Measurements from ENCODE around the gene CROCC. TPM values are rescaled to one million over a fixed set of nuclear protein-coding genes. Genes with fewer than 3 reads are reported as not detected.
"Not testable (repeated sequence)": the region's sequence is repeated elsewhere in the genome, so short reads cannot be mapped to it uniquely, and the experiment has no call there.

CROCC gene, protein sequence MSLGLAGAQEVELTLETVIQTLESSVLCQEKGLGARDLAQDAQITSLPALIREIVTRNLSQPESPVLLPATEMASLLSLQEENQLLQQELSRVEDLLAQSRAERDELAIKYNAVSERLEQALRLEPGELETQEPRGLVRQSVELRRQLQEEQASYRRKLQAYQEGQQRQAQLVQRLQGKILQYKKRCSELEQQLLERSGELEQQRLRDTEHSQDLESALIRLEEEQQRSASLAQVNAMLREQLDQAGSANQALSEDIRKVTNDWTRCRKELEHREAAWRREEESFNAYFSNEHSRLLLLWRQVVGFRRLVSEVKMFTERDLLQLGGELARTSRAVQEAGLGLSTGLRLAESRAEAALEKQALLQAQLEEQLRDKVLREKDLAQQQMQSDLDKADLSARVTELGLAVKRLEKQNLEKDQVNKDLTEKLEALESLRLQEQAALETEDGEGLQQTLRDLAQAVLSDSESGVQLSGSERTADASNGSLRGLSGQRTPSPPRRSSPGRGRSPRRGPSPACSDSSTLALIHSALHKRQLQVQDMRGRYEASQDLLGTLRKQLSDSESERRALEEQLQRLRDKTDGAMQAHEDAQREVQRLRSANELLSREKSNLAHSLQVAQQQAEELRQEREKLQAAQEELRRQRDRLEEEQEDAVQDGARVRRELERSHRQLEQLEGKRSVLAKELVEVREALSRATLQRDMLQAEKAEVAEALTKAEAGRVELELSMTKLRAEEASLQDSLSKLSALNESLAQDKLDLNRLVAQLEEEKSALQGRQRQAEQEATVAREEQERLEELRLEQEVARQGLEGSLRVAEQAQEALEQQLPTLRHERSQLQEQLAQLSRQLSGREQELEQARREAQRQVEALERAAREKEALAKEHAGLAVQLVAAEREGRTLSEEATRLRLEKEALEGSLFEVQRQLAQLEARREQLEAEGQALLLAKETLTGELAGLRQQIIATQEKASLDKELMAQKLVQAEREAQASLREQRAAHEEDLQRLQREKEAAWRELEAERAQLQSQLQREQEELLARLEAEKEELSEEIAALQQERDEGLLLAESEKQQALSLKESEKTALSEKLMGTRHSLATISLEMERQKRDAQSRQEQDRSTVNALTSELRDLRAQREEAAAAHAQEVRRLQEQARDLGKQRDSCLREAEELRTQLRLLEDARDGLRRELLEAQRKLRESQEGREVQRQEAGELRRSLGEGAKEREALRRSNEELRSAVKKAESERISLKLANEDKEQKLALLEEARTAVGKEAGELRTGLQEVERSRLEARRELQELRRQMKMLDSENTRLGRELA (N-terminal part only)
- 10.2 and 14.2 TPM in 2 replicates for polyA plus RNA-seq (2014; cell fraction: cytosol; rRNA removed)
- 85.4 and 91.9 TPM in 2 replicates for polyA plus RNA-seq (2014; cell fraction: nucleus; rRNA removed)

DNA sequence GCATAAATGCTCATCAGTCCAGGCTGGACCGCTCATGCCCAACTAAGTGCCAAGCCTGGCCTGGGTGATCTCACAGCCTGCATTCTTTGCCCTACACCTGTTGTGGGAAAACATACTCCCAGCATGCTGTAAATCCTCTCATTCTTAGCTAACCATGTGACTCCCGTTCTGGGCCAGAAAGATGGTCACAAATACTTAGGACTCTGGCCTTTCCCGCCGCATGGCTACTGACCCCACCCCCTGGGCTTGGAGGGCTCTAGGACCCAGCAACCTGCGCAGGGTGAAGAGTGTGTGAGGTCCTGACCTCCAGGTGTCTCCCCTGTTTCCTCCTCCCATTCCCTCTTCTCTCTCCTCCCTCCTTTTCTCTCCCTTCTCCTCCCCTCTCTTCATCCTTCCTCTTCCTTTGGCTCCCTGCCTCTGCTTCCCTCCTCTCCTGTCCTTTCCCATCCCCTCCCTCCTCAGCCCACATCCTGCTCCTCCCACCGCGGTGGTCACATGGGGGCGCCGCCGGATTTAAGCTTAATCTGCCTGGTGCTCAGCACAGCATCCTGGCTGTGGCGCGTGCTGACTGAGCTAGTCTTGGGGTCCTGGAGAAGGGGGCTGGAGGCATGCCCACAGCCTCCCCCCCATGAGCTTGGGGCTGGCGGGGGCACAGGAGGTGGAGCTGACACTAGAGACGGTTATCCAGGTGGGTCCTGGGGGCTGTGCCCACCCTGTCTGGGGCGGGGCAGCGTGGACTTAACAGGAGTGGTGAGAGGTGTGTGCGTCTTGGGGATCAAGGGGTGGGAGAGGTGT, at the start of gene CROCC:
Gene CROCC, plus strand, starts transcription at position 541 of the 795 bp plus-strand sequence. Its CDS starts 88 bp downstream, at position 629.
- peak; percentile 82 for DNase-seq (ENCODE audit: low spot score)

DNA sequence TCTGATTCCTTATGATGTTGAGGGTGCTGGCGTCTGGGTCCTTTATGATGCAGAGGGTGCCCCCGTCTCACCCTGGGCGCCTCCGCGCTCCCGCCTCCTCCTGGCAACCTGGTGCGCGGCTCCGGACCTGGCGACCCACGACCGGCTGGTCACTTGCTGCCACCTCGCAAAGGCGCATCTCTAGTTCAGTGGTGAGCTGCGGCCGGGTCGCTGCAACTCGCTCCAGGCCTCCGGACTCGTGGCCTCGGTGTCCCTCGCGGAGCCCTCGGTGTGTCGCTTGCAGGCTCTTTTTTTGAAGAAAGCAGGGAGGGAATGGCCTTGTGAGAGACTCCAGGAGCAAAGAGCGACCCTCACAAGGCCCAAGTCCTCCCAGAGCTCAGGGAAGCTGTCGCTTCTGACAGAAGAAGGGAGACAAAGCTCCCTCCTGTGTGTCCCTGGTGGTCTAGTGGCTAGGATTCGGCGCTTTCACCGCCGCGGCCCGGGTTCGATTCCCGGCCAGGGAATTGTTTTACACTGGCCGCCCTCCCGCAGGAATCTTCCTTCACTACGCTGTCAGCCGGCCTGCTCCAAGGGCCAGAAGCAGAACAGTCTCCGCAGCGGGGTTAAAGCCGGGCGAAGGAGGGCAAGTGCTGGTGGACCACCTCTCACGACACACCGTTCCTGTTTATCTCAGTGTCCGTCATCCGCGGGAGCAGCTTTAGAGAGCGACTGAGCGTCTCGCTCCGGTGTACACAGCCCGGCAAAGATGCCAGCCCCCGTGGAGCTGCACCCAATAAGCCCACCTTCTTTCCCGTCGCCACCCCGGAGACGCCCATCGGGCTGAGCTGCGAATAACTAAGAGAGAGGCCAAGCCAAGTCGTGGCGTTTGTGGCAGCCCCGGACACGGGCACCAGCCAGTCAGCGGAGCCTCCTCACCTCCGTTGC, 49.3 kb upstream of the CROCC start:
- DNase-seq (ENCODE audit: low spot score): not testable (repeated sequence)

DNA sequence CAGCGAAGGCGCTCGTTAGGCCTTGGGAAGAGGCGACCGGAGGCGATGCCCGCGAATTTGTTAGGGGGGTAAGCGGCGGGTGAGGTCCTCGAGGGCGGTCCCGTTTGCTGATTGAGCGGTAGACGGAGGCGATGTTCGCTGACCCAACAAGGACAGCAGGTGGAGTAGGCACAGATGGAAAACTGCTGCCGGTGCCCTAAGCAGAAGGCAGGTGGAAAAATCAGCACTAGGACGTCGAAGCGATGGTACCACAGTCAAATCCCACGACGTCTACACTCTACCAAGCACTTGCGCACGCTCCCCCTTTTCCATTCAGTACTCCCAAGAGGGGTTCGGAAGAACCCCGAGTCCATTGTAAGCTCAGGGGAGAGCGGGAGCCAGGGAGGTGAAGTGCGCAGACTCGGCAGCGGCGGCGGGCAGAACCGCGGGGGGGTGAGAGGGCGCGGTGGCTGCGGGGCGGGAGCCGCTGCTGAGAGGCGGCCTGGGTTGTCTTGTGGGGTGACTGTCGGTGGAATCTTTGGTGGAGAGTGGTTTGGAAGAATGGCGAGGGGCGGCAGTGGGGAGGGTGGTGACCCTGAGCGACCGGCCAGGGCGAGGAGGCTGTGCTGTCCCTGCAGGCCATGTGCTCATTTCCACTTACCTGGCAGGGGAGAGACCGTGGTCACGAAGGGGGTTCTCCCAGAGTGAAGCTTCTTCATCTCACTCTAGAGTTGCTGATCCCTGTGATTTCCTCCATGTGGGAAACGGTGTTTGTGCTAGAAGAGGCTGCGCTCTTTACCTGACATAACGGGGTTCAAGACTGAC, 48.5 kb upstream of the CROCC start:
- not testable (repeated sequence) for DNase-seq (ENCODE audit: low spot score)

DNA sequence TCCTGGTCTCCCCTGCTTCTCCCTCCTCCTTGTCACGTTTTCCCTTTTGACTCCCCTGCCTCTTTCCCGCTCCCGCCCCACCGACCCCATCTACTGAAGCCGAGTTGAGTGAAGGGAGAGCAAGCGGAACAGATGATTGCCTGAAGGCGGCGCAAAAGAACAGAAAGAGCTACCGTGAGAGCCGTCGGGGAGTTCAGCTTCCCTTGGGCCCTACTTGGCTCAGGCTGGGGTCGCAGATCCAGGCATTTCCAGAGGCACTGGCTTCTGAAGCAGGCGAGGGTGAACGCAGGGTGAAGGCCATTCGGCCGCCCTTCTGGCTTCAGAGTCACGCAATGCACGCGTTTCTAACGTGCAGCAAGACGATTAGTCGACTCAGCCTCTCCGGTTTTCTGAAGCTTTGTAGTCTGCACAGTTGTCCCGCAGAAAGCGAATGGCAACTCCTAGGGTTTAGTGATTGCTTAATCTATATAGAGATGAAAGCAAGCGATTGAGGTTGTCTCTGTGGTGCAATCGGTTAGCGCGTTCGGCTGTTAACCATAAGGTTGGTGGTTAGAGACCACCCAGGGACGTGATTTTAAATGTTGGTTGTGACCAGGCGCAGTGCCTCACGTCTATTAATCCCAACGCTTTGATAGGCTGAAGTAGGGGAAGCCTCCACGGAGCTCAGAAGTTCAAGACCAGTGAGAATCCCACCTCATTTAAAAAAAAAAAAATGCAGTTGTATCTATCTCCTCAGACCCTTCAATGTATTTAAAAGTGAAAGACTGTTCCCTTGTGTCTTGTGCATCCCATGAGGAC, 46.6 kb upstream of the CROCC start:
- DNase-seq (ENCODE audit: low spot score): not testable (repeated sequence)

DNA sequence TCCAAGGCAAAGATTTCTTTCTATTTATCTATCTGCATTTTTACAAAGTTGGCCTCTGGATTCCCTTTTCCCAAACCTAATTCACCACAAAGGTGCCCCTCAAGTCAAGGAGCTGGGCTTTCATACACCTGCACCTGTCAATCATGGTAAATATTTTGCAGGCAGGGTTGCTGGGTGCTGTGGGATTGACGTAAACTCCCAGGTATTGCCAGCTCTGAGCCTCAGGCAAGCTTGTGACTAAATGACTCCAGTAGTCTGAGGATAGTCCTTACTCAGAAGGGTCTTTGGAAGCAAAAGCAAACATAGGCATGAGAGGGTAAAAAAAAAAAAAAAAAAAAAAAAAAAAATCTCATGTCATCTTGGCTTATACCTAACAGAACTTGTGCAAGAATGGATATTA, 40.0 kb upstream of the CROCC start:
- DNase-seq (ENCODE audit: low spot score): not testable (repeated sequence)

DNA sequence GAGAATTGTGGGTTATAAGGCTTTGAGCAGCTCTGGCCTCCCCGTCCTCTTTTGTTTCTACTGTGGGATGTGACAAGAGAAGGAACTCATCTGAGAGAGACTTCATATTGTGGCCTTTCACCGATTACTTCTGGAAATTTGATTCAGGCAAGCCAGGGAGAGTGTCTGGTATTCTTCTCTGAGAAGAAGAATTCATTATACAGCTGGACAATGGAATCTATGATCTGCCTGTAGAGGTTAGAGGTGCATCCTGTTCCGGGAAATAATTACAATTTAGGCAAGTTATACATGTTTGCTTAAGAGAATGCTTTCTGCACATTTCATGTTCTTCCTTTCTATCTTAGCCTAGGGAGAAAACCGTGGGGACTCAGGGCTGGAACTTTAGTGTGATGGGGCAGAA, 38.7 kb upstream of the CROCC start:
- DNase-seq (ENCODE audit: low spot score): no peak

DNA sequence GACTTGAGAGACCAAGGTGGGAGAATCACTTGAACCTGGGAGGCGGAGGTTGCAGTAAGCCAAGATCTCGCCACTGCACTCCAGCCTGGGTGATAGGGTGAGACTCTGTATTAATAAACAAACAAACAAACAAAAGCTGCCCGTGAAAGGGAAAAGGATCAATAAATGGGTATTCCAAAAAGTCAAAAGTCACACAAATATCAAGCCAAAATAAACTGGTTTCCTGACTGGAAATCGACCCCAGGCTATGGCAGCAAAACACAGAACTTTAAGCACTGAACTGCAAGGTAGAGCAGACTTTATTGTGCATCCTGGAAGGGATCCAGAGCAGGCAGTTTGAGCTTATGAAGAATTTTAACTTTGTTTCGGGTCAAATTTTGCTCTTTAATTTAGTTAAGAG, 37.2 kb upstream of the CROCC start:
- DNase-seq (ENCODE audit: low spot score): not testable (repeated sequence)

DNA sequence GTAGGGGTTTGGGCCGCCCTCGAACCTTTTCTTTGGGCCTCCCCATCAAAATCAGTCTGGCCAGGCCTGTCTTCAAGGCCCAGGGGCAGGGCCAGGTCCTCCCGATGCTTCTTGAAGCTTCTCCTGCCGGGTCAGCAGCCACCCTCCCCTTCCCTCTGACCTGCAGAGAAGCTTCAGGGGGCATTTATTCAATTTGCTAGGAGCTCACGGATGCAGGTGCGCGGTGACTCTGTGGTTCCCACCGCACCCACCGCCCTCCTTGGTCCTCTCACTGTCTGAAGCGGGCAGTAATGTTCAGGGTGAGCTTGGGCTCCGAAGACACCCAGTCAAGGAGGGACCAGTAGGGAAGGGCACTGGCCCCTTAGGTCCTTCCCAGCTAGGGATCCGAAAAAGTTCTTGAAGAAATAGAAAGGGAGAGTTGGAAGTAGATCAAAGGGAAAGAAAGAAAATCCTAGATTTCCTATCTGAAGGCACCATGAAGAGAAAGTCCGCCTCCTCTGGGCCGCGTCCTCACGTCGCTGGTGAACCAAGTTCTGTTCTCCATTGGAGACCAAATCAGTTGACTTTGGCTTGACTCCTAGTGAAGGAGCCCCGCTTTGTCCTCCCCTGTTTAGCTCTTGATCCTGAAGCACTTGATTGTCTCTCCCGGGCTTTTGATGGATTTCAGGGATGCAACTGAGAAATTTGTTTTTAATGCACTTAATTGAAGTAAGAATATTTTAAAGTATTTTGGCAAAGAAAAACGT, 34.7 kb upstream of the CROCC start:
- DNase-seq (ENCODE audit: low spot score): no peak

DNA sequence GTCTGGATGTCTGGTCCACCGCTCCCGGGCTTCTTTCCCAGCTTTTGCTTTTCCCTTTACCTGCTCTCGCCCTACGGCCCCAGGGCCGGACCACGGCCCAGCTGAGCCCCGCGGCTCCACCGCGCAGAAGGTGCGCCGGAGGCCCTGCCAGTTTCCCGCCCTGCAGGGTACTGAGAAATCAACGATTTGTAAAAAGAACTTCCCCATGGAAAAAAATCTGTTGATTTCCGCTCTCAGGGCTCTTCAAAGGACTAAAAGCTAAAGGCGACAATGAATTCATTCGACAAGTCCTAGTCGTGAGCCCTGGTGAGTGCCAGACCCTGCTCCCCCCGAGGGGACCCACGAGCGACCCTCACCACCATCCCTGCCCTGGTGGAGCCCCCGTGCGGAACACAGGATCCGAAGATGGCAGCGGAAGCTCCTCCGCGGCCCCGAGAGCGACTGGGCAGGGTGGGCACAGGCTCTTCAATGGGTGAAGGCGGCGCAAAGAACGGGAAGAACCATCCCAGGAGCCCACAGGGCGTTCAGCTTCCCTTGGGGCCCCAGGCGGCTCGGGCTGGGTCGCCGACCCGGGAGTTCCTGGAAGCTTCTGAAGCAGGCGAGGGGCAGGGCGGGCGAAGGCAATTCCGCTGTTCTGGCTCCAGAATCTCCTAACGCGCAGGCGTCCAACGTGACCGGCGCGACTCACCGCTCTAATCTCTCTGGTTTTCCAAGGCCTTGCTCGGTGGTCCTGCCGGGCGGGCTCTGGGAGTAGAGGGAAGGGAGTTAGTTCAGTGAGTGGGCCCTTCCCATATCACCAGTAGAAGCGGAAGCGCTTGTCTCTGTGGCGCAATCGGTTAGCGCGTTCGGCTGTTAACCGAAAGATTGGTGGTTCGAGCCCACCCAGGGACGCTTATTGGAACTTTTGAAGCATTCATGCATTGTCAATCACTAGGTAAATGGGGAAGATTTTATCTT, 32.6 kb upstream of the CROCC start:
- no peak for DNase-seq (ENCODE audit: low spot score)

DNA sequence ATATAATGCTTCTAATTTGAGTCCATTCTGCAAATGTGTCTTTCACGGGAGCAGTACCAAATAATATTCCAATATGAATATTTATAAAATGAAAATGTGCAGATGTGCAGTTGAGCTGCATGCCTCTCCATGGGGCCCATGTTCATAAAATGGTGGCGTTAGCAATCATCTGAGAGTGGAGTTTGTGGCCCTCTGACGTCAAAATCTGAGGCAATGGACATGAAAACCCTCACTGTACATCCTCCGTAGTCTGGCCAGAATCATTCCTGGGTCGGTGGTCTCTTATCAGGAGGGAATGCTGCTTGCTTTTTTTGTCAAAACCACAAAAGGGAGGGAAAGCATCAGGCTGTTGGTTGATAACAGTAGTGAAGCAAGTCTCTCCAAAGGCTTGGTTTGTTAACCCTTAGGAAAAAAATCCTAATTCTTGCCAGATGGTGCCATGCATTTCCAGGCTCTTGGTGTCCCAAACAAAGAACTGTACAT, 31.2 kb upstream of the CROCC start:
- DNase-seq (ENCODE audit: low spot score): not testable (repeated sequence)

DNA sequence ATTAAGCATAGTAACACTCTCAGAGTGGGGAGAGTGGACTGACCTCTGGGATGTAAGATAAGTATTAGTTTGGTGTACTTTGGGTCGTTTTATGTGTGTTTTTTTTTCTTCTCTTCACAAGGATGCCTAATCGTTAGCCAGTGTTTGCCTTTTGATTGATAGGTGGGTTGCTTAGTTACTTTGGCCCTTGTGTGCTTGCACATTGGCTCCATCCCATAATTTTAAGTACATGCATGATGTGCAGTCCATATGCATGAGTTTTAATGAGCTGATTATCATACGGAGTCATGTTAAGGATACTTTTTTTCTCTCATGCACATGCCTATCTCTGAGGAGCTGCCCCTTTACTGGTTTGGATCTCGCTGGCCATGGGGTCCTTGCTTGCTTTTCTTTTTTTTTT, 30.7 kb upstream of the CROCC start:
- not testable (repeated sequence) for DNase-seq (ENCODE audit: low spot score)

DNA sequence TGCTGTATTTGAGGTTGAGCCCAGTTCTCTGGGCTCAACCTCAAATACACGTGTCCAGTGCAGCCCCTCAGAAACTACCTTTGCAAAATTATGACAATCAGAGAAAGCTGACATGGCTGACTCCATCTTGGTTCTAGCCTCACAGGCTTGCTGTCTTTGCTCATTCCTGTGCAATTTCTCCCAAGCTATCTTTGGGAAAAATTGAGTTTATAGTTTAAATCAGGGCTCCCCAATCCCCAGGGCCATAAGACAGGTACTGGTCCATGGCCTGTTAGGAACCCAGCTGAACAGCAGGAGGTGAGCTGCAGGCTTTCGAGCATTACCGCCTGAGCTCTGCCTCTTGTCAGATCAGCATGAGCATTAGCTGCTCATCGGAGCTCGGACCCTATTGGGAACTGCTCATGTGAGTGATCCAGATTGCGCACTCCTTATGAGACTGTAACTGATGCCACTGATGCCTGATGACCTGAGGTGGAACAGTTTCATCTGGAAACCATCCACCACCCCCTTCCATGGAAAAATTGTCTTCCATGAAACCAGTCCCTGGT, 28.7 kb upstream of the CROCC start:
- DNase-seq (ENCODE audit: low spot score): not testable (repeated sequence)

DNA sequence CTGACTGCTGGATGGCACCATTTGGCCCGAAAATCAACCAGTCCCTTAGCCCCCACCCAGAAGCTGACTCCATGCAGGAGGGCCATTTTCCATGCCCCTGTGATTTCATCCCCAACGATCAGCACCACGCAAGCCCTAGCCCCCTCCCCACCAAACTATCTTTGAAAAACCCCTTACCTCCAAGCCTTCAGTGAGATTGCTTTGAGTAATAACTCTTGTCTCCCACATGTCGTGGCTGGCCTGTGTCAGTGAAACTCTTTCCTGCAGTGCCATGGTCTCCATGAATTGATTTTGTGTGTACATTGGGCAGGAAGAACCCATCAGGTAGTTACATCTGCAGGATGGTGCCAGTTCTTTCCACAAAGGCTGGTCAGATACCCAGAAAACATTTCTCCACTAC, 27.9 kb upstream of the CROCC start:
- not testable (repeated sequence) for DNase-seq (ENCODE audit: low spot score)

DNA sequence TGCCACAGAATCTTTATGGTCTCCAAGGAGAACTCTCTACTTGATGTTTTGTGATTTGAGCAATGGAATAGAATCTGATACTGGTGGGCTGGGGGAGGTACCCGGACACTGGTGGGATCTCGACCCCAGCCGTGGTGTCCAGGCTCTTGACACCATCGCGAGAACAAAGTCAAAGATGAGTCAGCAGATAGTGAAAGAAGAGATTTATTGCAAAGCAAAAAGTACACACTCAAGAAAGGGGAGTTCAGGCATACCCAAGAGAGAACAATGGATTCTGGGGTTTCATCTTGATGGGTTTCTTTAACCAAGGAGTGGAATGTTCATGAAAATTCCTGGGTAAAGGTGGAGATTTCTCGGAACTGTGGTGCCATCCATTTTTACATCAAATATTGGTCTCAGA, 27.4 kb upstream of the CROCC start:
- not testable (repeated sequence) for DNase-seq (ENCODE audit: low spot score)

DNA sequence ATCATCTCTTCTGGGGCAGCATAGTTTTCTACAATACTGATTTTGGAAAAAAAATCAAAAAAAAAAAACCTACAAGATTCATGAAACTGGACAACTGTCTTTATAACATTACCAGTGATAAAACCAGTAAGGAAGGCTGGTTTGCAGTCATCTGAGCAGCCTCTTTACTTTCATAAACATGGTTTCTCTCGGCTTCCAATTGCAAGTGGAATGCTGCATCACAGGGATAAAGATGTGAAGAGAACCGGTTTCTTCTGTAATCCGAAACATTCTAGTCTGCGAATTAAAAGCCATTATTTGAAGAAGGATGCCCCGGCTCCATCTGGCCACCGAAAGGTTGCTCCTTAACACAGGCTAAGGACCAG, 26.5 kb upstream of the CROCC start:
- not testable (repeated sequence) for DNase-seq (ENCODE audit: low spot score)
